ENCODE results near the gene FBXO2. TPM values are rescaled to one million over a fixed set of nuclear protein-coding genes. Genes with fewer than 3 reads are reported as not detected.

Gene FBXO2
- total and polyA plus RNA-seq, 2 of the 4 experiments (the other 2 are of a cell fraction): 0.36 to 1.7 TPM

GRCh38 chr1:11657654-11658053 is 3.4 kb upstream of the FBXO2 start:
- Histone ChIP-seq H3K14ac (replicated peaks; ENCODE audit: low read depth, low read length) (no peak overlapping the region), H3K18ac (ENCODE audit: low read depth, low read length) (no peak overlapping the region), H4K5ac (ENCODE audit: low read depth, low read length) (no peak overlapping the region), H3K27me3 (ENCODE audit: control insufficient read depth, insufficient read depth, low read length) (peaks cover 4% of the 10 kb centered on the region; the same call in 1 of the 2 replicates), H2AK9ac (replicated peaks; ENCODE audit: low read depth, low read length, poor library complexity) (peak overlapping the region; percentile 37), H3K27ac (ENCODE audit: insufficient read depth, low read length) (no peak overlapping the region), H2AFZ (replicated peaks; ENCODE audit: low read length, poor library complexity) (no peak overlapping the region), H3K56ac (ENCODE audit: extremely low read depth, insufficient read depth, low read length) (no peak overlapping the region), H3K9me3 (ENCODE audit: control insufficient read depth, insufficient read depth, low read length) (no peaks in the 10 kb centered on the region), H3K9ac (ENCODE audit: low read depth, low read length) (no peak overlapping the region), H4K20me1 (ENCODE audit: insufficient read depth, low read length) (no peaks in the 10 kb centered on the region), H3K79me1 (ENCODE audit: low read depth in 1 of 2, low read length in 2 of 2) (peaks cover 0 to 4% of the 10 kb centered on the region in 2 experiments; a peak in 1 of 4 replicates), H4K8ac (ENCODE audit: low read depth in 2 of 2, low read length in 2 of 2) (no peak overlapping the region), H3K4me1 (ENCODE audit: control insufficient read depth, insufficient read depth, low read length) (no peaks in the 10 kb centered on the region), H4K91ac (ENCODE audit: insufficient read depth, low read depth, low read length) (no peak overlapping the region), H2BK20ac (ENCODE audit: low read depth, low read length) (no peak overlapping the region), H3K36me3 (ENCODE audit: control insufficient read depth, insufficient read depth, low read length) (peaks cover 21% of the 10 kb centered on the region), H3K4me3 (ENCODE audit: insufficient read depth, low read depth, low read length) (no peak overlapping the region), H2BK5ac (ENCODE audit: low read depth, low read length, poor library complexity, severe bottlenecking) (no peak overlapping the region), H3K4me2 (ENCODE audit: low read depth, low read length) (no peak overlapping the region), H3K23ac (ENCODE audit: low read depth, low read length) (no peak overlapping the region), H3K9me1 (ENCODE audit: insufficient read depth, low read length) (no peaks in the 10 kb centered on the region), H2BK15ac (ENCODE audit: low read depth, low read length) (no peak overlapping the region), H2BK120ac (ENCODE audit: low read depth, low read length) (no peak overlapping the region), H3K4ac (ENCODE audit: low read depth, low read length) (no peak overlapping the region), H2AK5ac (ENCODE audit: low read depth, low read length) (no peak overlapping the region)
- no CpG with 5 or more reads among the region's 6 CpGs for WGBS, 2 experiments (ENCODE audit: extremely low coverage in 2 of 2, insufficient read length in 1 of 2)
- ATAC-seq (ENCODE audit: low read depth) (no peak), DNase-seq (no peak)
- in situ Hi-C loops (cut with MboI; ENCODE audit: low sequenced_read_pairs): loop anchor here (5.0 kb wide), 1 partner anchor 60 kb away; no protein-coding TSS in a partner anchor
- intact Hi-C loops (cut with micrococcal nuclease): loop anchor here (2.0 to 10.0 kb wide), 2 partner anchors 23 to 247 kb away; partner anchors contain the start of gene MAD2L2
- POLR2A ChIA-PET (ENCODE audit: unreplicated experiment): no interaction called here
- CTCF ChIA-PET: no interaction called here
- no peak for TF ChIP-seq NFE2L2 (IDR thresholded peaks at IDR 0.05; ENCODE audit: low read depth, low read length)
- no peak for TF ChIP-seq FOS (IDR thresholded peaks at IDR 0.05; ENCODE audit: low read depth, low read length)
- no peak for TF ChIP-seq MAFK (IDR thresholded peaks at IDR 0.05; ENCODE audit: low read depth, low read length)
- TF ChIP-seq BHLHE40 (IDR thresholded peaks at IDR 0.05; ENCODE audit: low read depth, low read length): no peak
- TF ChIP-seq SMC3 (IDR thresholded peaks at IDR 0.05; ENCODE audit: low read depth, low read length): no peak
- no peak for TF ChIP-seq CTCF (conservative IDR thresholded peaks at IDR 0.05; ENCODE audit: low read depth, low read length)
- no peak for TF ChIP-seq MAZ (IDR thresholded peaks at IDR 0.05; ENCODE audit: borderline replicate concordance, low read depth, low read length)
- no peak for TF ChIP-seq POLR2A (IDR thresholded peaks at IDR 0.05; ENCODE audit: low read depth, low read length)
- no peak for TF ChIP-seq RAD21 (IDR thresholded peaks at IDR 0.05; ENCODE audit: low read length)
- no peak for TF ChIP-seq RCOR1 (IDR thresholded peaks at IDR 0.05; ENCODE audit: insufficient replicate concordance, low read length)
- TF ChIP-seq CHD1 (IDR thresholded peaks at IDR 0.05; ENCODE audit: low read depth, low read length): no peak
- dilution Hi-C loops (cut with HindIII; ENCODE audit: low sequenced_read_pairs, unreplicated experiment): no loop called here
- no TSS peak for BruUV-seq (replicated peaks)

Data from IMR-90 (cell line).